ENCODE results near the gene CCDC91. TPM values are rescaled to one million over a fixed set of nuclear protein-coding genes. Genes with fewer than 3 reads are reported as not detected.

The CCDC91 gene
- total RNA-seq, 4 donors from 2014 or later, result 24.3 to 65.2 (median 34.3) TPM

- DNase-seq, result no peak
- TF ChIP-seq POLR2A (IDR thresholded peaks at IDR 0.05) (no peak), CTCF (IDR thresholded peaks at IDR 0.05) (no peak)
- H3K27me3 ChIP-seq, result no peaks in the 10 kb centered on the region
- H3K9me3 ChIP-seq, result no peaks in the 10 kb centered on the region
- no peaks in the 10 kb centered on the region for H3K36me3 ChIP-seq
- H3K27ac ChIP-seq, result no peak overlapping the region
- no peaks in the 10 kb centered on the region for H3K4me1 ChIP-seq
- no peak overlapping the region for H3K4me3 ChIP-seq
Measured at GRCh38 chr12:28296287-28296686, 106.0 kb downstream of the CCDC91 start.

- Histone ChIP-seq H3K36me3 (no peaks in the 10 kb centered on the region), H3K4me3 (no peak overlapping the region), H3K27me3 (no peaks in the 10 kb centered on the region), H3K4me1 (no peaks in the 10 kb centered on the region), H3K27ac (no peak overlapping the region), H3K9me3 (no peaks in the 10 kb centered on the region)
- DNase-seq, result no peak
- no peak for TF ChIP-seq CTCF (IDR thresholded peaks at IDR 0.05)
- TF ChIP-seq POLR2A (IDR thresholded peaks at IDR 0.05), result no peak
Measured at GRCh38 chr12:28303192-28303591, 112.9 kb downstream of the CCDC91 start.

GRCh38 chr12:28306535-28306934, 116.3 kb downstream of the CCDC91 start:
- no peak for DNase-seq
- H3K4me3 ChIP-seq, result no peak overlapping the region
- H3K27ac ChIP-seq, result no peak overlapping the region
- H3K36me3 ChIP-seq, result no peaks in the 10 kb centered on the region
- no peaks in the 10 kb centered on the region for H3K27me3 ChIP-seq
- H3K4me1 ChIP-seq, result no peaks in the 10 kb centered on the region
- TF ChIP-seq CTCF (IDR thresholded peaks at IDR 0.05), result no peak
- no peaks in the 10 kb centered on the region for H3K9me3 ChIP-seq

GRCh38 chr12:28308891-28309290, 118.6 kb downstream of the CCDC91 start:
- H3K4me1 ChIP-seq, result no peaks in the 10 kb centered on the region
- TF ChIP-seq POLR2A (IDR thresholded peaks at IDR 0.05) (no peak), CTCF (IDR thresholded peaks at IDR 0.05) (no peak)
- no peak overlapping the region for H3K27ac ChIP-seq
- no peak for DNase-seq
- H3K4me3 ChIP-seq, result no peak overlapping the region
- H3K36me3 ChIP-seq, result no peaks in the 10 kb centered on the region
- no peaks in the 10 kb centered on the region for H3K27me3 ChIP-seq
- no peaks in the 10 kb centered on the region for H3K9me3 ChIP-seq

GRCh38 chr12:28313631-28314030, 123.4 kb downstream of the CCDC91 start:
- Histone ChIP-seq H3K27ac (no peak overlapping the region), H3K4me1 (no peaks in the 10 kb centered on the region), H3K36me3 (peaks cover 0 to 16% (median 0%) of the 10 kb centered on the region in 3 donors), H3K27me3 (no peaks in the 10 kb centered on the region), H3K9me3 (peaks cover 0 to 8% (median 0%) of the 10 kb centered on the region in 4 donors), H3K4me3 (no peak overlapping the region)
- no peak for DNase-seq
- TF ChIP-seq POLR2A (IDR thresholded peaks at IDR 0.05), result no peak
- no peak for TF ChIP-seq CTCF (IDR thresholded peaks at IDR 0.05)

GRCh38 chr12:28316049-28316448, 125.8 kb downstream of the CCDC91 start:
- Histone ChIP-seq H3K9me3 (peaks cover 0 to 8% (median 0%) of the 10 kb centered on the region in 4 donors), H3K27me3 (no peaks in the 10 kb centered on the region), H3K36me3 (peaks cover 0 to 16% (median 0%) of the 10 kb centered on the region in 3 donors), H3K27ac (no peak overlapping the region), H3K4me1 (no peaks in the 10 kb centered on the region), H3K4me3 (no peak overlapping the region)
- no peak for DNase-seq
- no peak for TF ChIP-seq CTCF (IDR thresholded peaks at IDR 0.05)
- TF ChIP-seq POLR2A (IDR thresholded peaks at IDR 0.05), result no peak

Measured in Peyer's patch (tissue), 4 donors.